ENCODE results near the gene PKMYT1.

Gene PKMYT1

GRCh38 chr16:2923481-2923880, 56.8 kb downstream of the PKMYT1 start:
- no peak overlapping the region for H3K4me2 ChIP-seq (ENCODE audit: low read length)
- TF ChIP-seq CTCF (IDR thresholded peaks at IDR 0.05; ENCODE audit: low read depth, low read length, poor library complexity, severe bottlenecking) (no peak), EZH2phosphoT487 (IDR thresholded peaks at IDR 0.05; ENCODE audit: borderline replicate concordance, low read length) (no peak)
- H3K9me3 ChIP-seq (ENCODE audit: control insufficient read depth, insufficient read depth, low read length) = no peaks in the 10 kb centered on the region
- peaks cover 3% of the 10 kb centered on the region; the same call in 1 of the 2 replicates for H3K36me3 ChIP-seq (ENCODE audit: control insufficient read depth, low read length)
- H3K27me3 ChIP-seq (ENCODE audit: control insufficient read depth, low read length) = no peaks in the 10 kb centered on the region
- no peak overlapping the region for H3K4me3 ChIP-seq (ENCODE audit: low read length)
- no peaks in the 10 kb centered on the region; the same call in 1 of the 2 replicates for H3F3A ChIP-seq (ENCODE audit: control insufficient read depth, insufficient read depth)
- no peaks in the 10 kb centered on the region; the same call in 1 of the 2 replicates for H4K20me1 ChIP-seq (ENCODE audit: control insufficient read depth, insufficient read depth, low read depth, low read length)
- no peak overlapping the region for H3K27ac ChIP-seq (ENCODE audit: low read depth, low read length)
- no peaks in the 10 kb centered on the region for H3K79me2 ChIP-seq (ENCODE audit: control insufficient read depth, low read length)
- no peaks in the 10 kb centered on the region for H3K9me2 ChIP-seq (replicated peaks; ENCODE audit: control insufficient read depth, low read length)
- H3K4me1 ChIP-seq (ENCODE audit: control insufficient read depth, low read length) = peaks cover 12% of the 10 kb centered on the region

Measured in DOHH2 (cell line).